Neuronal stem cell (in vitro differentiated cells): ENCODE results near the gene MLN.

Experiments
- DNase-seq: peaks from one replicate; pipeline ENCODE4 v3.0.0-alpha.2; 2013; ENCODE audit warnings: low spot score
- H2AFZ ChIP-seq: one replicate; pipeline ENCODE4 v1.6.1; 2013; ENCODE audit warnings: mild to moderate bottlenecking, low read length, inconsistent platforms
- H2AK5ac ChIP-seq: 2 replicates; pipeline ENCODE4 v1.6.1; 2013; ENCODE audit warnings: low read depth, mild to moderate bottlenecking, inconsistent platforms, low read length, moderate library complexity, mixed read lengths
- H2BK120ac ChIP-seq: 2 replicates; pipeline ENCODE4 v1.6.1; 2013; ENCODE audit warnings: low read depth, mild to moderate bottlenecking, inconsistent platforms, low read length, moderate library complexity, mixed read lengths
- H2BK12ac ChIP-seq: one replicate; pipeline ENCODE4 v1.6.1; 2013; ENCODE audit warnings: low read length, inconsistent platforms
- H2BK15ac ChIP-seq: 2 replicates; pipeline ENCODE4 v1.6.1; 2013; ENCODE audit warnings: mild to moderate bottlenecking, low read length, inconsistent platforms, mixed read lengths
- H2BK5ac ChIP-seq: one replicate; pipeline ENCODE4 v1.6.1; 2013; ENCODE audit warnings: inconsistent platforms, mild to moderate bottlenecking, low read length, moderate library complexity
- H3K14ac ChIP-seq: one replicate; pipeline ENCODE4 v1.6.1; 2013; ENCODE audit warnings: low read length, inconsistent platforms
- H3K18ac ChIP-seq: 2 replicates; pipeline ENCODE4 v1.6.1; 2013; ENCODE audit warnings: low read length, inconsistent platforms
- H3K23ac ChIP-seq: 2 replicates; pipeline ENCODE4 v1.6.1; 2013; ENCODE audit warnings: low read depth, mild to moderate bottlenecking, mixed read lengths, low read length, inconsistent platforms; ENCODE audit not compliant: poor library complexity
- H3K27ac ChIP-seq: replicated peaks from 3 replicates; pipeline ENCODE4 v1.5.1; 2013; ENCODE audit warnings: low read length, inconsistent platforms
- H3K27me3 ChIP-seq, 3 experiments: 2 replicates each; pipeline ENCODE4 v1.6.1; 2013; ENCODE audit warnings: low read length in 3 of 3, mild to moderate bottlenecking in 2 of 3, inconsistent platforms in 1 of 3, low read depth in 1 of 3, mixed read lengths in 1 of 3, moderate library complexity in 1 of 3; ENCODE audit not compliant: control insufficient read depth in 3 of 3, insufficient read depth in 3 of 3
- H3K36me3 ChIP-seq, 2 donors: replicated peaks in 1 of 2; 2 replicates each; pipeline ENCODE4 v1.6.1; 2013; ENCODE audit warnings: low read length in 2 of 2; ENCODE audit not compliant: control insufficient read depth in 2 of 2, insufficient read depth in 2 of 2
- H3K4ac ChIP-seq: 2 replicates; pipeline ENCODE4 v1.6.1; 2013; ENCODE audit warnings: inconsistent platforms, mild to moderate bottlenecking, low read length, moderate library complexity
- H3K4me1 ChIP-seq, 2 donors: 1 replicate in 1 of 2; 2 replicates in 1 of 2; pipeline ENCODE4 v1.6.1; 2013; ENCODE audit warnings: low read length in 2 of 2, low read depth in 1 of 2; ENCODE audit not compliant: control insufficient read depth in 2 of 2, insufficient read depth in 1 of 2
- H3K4me2 ChIP-seq: one replicate; pipeline ENCODE4 v1.6.1; 2013; ENCODE audit warnings: mild to moderate bottlenecking, low read length, inconsistent platforms; ENCODE audit not compliant: insufficient read depth, poor library complexity, severe bottlenecking
- H3K4me3 ChIP-seq, 2 donors: 2 replicates each; pipeline ENCODE4 v1.5.1; 2013; ENCODE audit warnings: low read length in 2 of 2, mild to moderate bottlenecking in 2 of 2, inconsistent platforms in 1 of 2, moderate library complexity in 1 of 2
- H3K79me1 ChIP-seq: one replicate; pipeline ENCODE4 v1.6.1; 2013; ENCODE audit warnings: low read depth, mild to moderate bottlenecking, inconsistent platforms, low read length, moderate library complexity
- H3K9ac ChIP-seq: one replicate; pipeline ENCODE4 v1.6.1; 2013; ENCODE audit warnings: mild to moderate bottlenecking, low read depth, low read length, inconsistent platforms; ENCODE audit not compliant: poor library complexity
- H3K9me3 ChIP-seq, 2 donors: replicated peaks in 1 of 2; 2 replicates each; pipeline versions ENCODE3 to v1.6.1; 2013; ENCODE audit warnings: low read length in 2 of 2, mild to moderate bottlenecking in 2 of 2, inconsistent platforms in 1 of 2, low read depth in 1 of 2, mixed read lengths in 1 of 2, moderate library complexity in 1 of 2; ENCODE audit not compliant: control insufficient read depth in 2 of 2, insufficient read depth in 1 of 2
- H4K8ac ChIP-seq: one replicate; pipeline ENCODE4 v1.6.1; 2013; ENCODE audit warnings: low read depth, mild to moderate bottlenecking, inconsistent platforms, low read length, moderate library complexity
- H4K91ac ChIP-seq: one replicate; pipeline ENCODE4 v1.6.1; 2013; ENCODE audit warnings: low read length, low read depth, mild to moderate bottlenecking, inconsistent platforms; ENCODE audit not compliant: poor library complexity
- WGBS, 2 donors: extraction: QIAGEN DNeasy Blood & Tissue Kit; methylation state at CpG; one replicate each; pipeline ENCODE4 v1.1.7; 2013; ENCODE audit warnings: missing lambda C conversion rate in 2 of 2, mixed read lengths in 1 of 2; ENCODE audit not compliant: insufficient read length in 2 of 2, insufficient replicate concordance in 1 of 2; ENCODE audit errors: extremely low coverage in 2 of 2; 5-methylcytosine and 5-hydroxymethylcytosine counted together

Gene MLN

DNA sequence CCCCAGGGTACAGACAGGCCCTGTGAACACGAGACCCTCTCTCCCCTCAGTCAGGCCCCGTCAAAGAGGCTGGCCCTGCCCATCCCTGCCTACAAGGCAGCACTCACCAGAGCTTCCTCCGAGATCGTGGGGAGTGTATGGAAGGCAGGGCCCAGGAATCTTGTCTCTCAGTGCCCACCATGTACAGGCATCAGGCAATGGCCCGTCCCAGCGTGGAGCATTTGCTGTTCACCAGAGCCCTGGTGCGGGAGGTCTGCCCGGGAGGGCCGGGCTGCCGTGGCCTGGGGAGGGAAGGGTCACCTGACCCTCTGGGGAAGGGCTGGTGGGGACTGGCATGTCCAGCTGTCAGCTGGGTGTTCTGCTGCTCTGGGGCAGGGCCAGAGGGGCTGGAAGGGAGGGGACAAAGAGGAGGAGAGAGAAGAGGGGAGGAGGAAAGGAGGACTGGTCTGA is 57.1 kb downstream of the MLN start, which contains the start of gene IP6K3:
TSS of gene IP6K3 (minus strand) at position 255 of the 450 bp plus-strand sequence. CDS start 11,429 bp downstream, outside the sequence.
- Histone ChIP-seq H2BK12ac (peak within 1 kb of the TSS; percentile 97), H3K4me2 (no peak within 1 kb of the TSS), H2AFZ (peak within 1 kb of the TSS; percentile 85), H2BK120ac (peak within 1 kb of the TSS; percentile 91), H4K91ac (peak within 1 kb of the TSS; percentile 26), H3K4me1 (peaks cover 51 to 56% of the 10 kb centered on the region in 2 donors), H3K4me3 (peak within 1 kb of the TSS in 1 of 2 donors; percentile 33), H3K9ac (peak within 1 kb of the TSS; percentile 50), H3K14ac (peak within 1 kb of the TSS; percentile 92), H2BK15ac (peak within 1 kb of the TSS; percentile 97), H3K9me3 (no peaks in the 10 kb centered on the region), H3K27ac (peak within 1 kb of the TSS; percentile 66), H3K4ac (peak within 1 kb of the TSS; percentile 94), H4K8ac (peak within 1 kb of the TSS; percentile 95), H3K18ac (peak within 1 kb of the TSS; percentile 97), H3K79me1 (no peaks in the 10 kb centered on the region), H2AK5ac (peak within 1 kb of the TSS; percentile 96), H2BK5ac (peak within 1 kb of the TSS; percentile 70), H3K36me3 (no peaks in the 10 kb centered on the region), H3K27me3 (peaks cover 0 to 4% (median 2%) of the 10 kb centered on the region in 3 experiments), H3K23ac (peak within 1 kb of the TSS; percentile 70)
- no CpG with 5 or more reads among the region's 10 CpGs for WGBS, 2 donors
- no peak for DNase-seq

DNA sequence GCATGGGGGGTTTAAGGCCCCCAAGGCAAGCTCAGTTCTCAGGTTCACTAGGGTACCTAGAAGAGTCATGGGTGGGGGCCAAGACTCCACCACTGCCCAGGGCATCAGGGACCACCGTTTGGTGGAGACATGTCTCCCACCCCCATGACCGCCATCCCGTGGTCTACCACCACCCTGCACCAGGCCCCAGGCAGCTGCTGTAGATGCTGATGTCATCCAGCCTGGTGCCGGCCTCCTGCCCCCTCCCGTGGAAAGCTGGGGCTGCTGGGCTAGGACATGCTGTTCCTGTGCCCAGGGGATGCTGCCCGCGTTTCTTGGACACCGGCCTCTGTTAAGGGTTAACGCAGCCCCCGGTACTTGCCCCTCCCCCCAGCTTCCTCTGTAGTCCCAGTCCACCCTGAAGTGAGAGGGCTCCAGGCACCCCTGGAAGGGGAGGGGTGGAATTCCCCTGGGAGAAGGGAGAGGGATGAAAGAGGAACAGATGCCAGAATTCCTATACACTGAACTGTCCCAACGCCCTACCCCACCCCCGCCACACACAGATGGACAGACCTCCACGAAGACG is 57.7 kb downstream of the MLN start:
- Histone ChIP-seq H3K4me1 (peaks cover 46 to 53% of the 10 kb centered on the region in 2 donors), H2AK5ac (peak overlapping the region; percentile 96), H4K8ac (no peak overlapping the region), H2BK15ac (peak overlapping the region; percentile 97), H3K27ac (peak overlapping the region; percentile 66), H3K4ac (peak overlapping the region; percentile 94), H3K23ac (peak overlapping the region; percentile 58), H2BK120ac (peak overlapping the region; percentile 88), H3K9ac (peak overlapping the region; percentile 47), H2AFZ (peak overlapping the region; percentile 85), H3K9me3 (no peaks in the 10 kb centered on the region), H3K36me3 (no peaks in the 10 kb centered on the region), H3K4me3 (peak overlapping the region in 1 of 2 donors; percentile 33), H2BK5ac (peak overlapping the region; percentile 70), H4K91ac (no peak overlapping the region), H3K4me2 (no peak overlapping the region), H3K27me3 (peaks cover 0 to 4% (median 2%) of the 10 kb centered on the region in 3 experiments), H3K18ac (peak overlapping the region; percentile 82), H3K14ac (peak overlapping the region; percentile 67), H2BK12ac (peak overlapping the region; percentile 97), H3K79me1 (no peaks in the 10 kb centered on the region)
- no peak for DNase-seq
- WGBS, 2 donors: no CpG with 5 or more reads among the region's 14 CpGs

DNA sequence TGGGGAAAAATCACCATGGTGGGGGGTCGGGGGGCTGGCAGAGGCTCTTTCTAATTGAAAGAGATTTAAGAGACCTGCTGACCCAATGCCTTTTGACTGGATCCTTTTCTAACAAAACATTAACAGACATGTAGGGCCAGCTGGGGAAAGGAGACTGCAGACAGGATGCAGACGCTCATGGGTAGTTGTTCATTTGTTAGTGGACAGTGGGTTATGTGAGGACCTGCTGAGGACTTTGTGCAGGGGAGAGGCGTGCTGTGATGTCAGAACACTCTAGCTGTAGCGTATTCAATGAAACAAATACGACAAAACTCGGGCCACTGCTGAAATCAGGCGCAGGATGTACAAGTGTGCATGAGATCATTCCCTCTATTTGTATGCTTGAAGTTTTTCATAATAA is 58.3 kb downstream of the MLN start:
- Histone ChIP-seq H2AK5ac (no peak overlapping the region), H3K4me3 (peak overlapping the region in 1 of 2 donors; percentile 12), H2BK15ac (no peak overlapping the region), H3K36me3 (no peaks in the 10 kb centered on the region), H4K91ac (no peak overlapping the region), H2BK12ac (peak overlapping the region; percentile 63), H3K79me1 (no peaks in the 10 kb centered on the region), H3K9me3 (no peaks in the 10 kb centered on the region), H2BK5ac (peak overlapping the region; percentile 96), H3K23ac (no peak overlapping the region), H3K18ac (no peak overlapping the region), H3K27ac (peak overlapping the region; percentile 68), H3K9ac (no peak overlapping the region), H3K4me1 (peaks cover 44 to 52% of the 10 kb centered on the region in 2 donors), H3K14ac (peak overlapping the region; percentile 31), H2AFZ (peak overlapping the region; percentile 85), H3K27me3 (peaks cover 0 to 4% (median 2%) of the 10 kb centered on the region in 3 experiments), H4K8ac (no peak overlapping the region), H3K4me2 (no peak overlapping the region), H2BK120ac (no peak overlapping the region), H3K4ac (no peak overlapping the region)
- DNase-seq: no peak
- WGBS, 2 donors: no CpG with 5 or more reads among the region's 7 CpGs

DNA sequence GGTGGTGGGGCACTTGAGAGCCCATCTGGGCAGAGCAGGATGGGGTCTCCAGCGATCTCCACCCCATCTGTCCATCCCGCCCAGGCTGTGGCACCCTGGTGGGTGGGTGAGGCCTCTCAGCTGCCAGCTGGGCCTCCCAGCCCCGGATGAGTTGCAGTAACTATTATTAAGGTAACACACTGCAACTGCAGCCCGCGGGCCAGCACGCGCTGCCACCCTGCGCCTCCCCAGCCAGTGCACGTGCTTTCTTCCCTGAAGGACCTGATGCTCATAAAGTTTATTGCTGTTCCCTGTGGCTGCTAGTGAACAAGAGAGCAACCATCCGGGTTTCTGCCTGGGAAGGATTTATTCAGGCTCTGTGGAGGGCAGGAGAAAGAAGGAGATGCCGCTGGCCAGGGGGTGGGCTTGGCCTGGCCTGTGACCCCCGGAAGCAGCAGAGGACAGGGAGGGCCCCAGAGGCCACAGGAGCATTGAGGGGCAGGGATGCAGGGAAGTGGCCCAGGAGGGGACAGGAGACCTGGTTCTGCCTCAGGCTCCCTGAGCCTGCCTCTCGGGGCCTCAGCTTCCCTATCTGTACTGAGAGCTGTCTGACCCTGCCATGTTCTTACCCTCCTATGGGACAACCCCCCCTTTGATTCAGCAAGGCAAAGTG is 58.8 kb downstream of the MLN start:
- peak overlapping the region; percentile 84 for H2AK5ac ChIP-seq
- H3K9ac ChIP-seq: peak overlapping the region; percentile 3
- H3K27me3 ChIP-seq: peaks cover 0 to 4% (median 2%) of the 10 kb centered on the region in 3 experiments
- H3K23ac ChIP-seq: no peak overlapping the region
- H3K36me3 ChIP-seq: no peaks in the 10 kb centered on the region
- H3K27ac ChIP-seq: peak overlapping the region; percentile 68
- DNase-seq: no peak
- H2BK5ac ChIP-seq: peak overlapping the region; percentile 96
- peak overlapping the region; percentile 92 for H2BK12ac ChIP-seq
- no peaks in the 10 kb centered on the region for H3K79me1 ChIP-seq
- H3K4ac ChIP-seq: peak overlapping the region; percentile 86
- peak overlapping the region; percentile 93 for H3K18ac ChIP-seq
- peak overlapping the region; percentile 90 for H2BK120ac ChIP-seq
- H3K9me3 ChIP-seq: no peaks in the 10 kb centered on the region
- peak overlapping the region; percentile 97 for H4K8ac ChIP-seq
- peak overlapping the region; percentile 85 for H2AFZ ChIP-seq
- H2BK15ac ChIP-seq: peak overlapping the region; percentile 60
- peaks cover 44 to 52% of the 10 kb centered on the region in 2 donors for H3K4me1 ChIP-seq
- H3K4me3 ChIP-seq: peak overlapping the region in 1 of 2 donors; percentile 12
- peak overlapping the region; percentile 31 for H3K14ac ChIP-seq
- WGBS, 2 donors: no CpG with 5 or more reads among the region's 13 CpGs
- H3K4me2 ChIP-seq: no peak overlapping the region
- H4K91ac ChIP-seq: no peak overlapping the region
